Epithelial cell of esophagus (primary cell): Measurements from ENCODE around the gene LAPTM5.

Experiments
- DNase-seq: peaks from one replicate; pipeline ENCODE4 v3.0.0; 2010; ENCODE audit warnings: low read depth
- H3K4me3 ChIP-seq: 2 replicates; pipeline ENCODE4 v1.5.1; 2011; ENCODE audit warnings: mild to moderate bottlenecking, low read length, control low read depth
- CTCF ChIP-seq: IDR thresholded peaks from 2 replicates; pipeline ENCODE4 v1.5.1; 2011; ENCODE audit warnings: low read depth, mild to moderate bottlenecking, low read length, control low read depth, inconsistent platforms; ENCODE audit not compliant: insufficient read depth; ENCODE audit errors: missing control alignments

The LAPTM5 gene

GRCh38 chr1:30735668-30736498 lies 21.7 kb downstream of the LAPTM5 start:
- TF ChIP-seq CTCF: no peak
- no peak overlapping the region for H3K4me3 ChIP-seq
- DNase-seq: no peak

GRCh38 chr1:30735124-30735523 lies 22.4 kb downstream of the LAPTM5 start:
- DNase-seq: no peak
- no peak for TF ChIP-seq CTCF
- no peak overlapping the region for H3K4me3 ChIP-seq

- no peak overlapping the region for H3K4me3 ChIP-seq
- no peak for DNase-seq
- TF ChIP-seq CTCF: no peak
Measured at GRCh38 chr1:30734580-30734979, 23.0 kb downstream of the LAPTM5 start.

- H3K4me3 ChIP-seq: no peak overlapping the region
- DNase-seq: no peak
- TF ChIP-seq CTCF: no peak
Measured at GRCh38 chr1:30734106-30734505, 23.5 kb downstream of the LAPTM5 start.

GRCh38 chr1:30733493-30733892 lies 24.1 kb downstream of the LAPTM5 start:
- TF ChIP-seq CTCF: no peak
- no peak for DNase-seq
- H3K4me3 ChIP-seq: no peak overlapping the region

- no peak overlapping the region for H3K4me3 ChIP-seq
- DNase-seq: no peak
- no peak for TF ChIP-seq CTCF
Measured at GRCh38 chr1:30732277-30732996, 25.1 kb downstream of the LAPTM5 start.
